GM23338 (cell line): ENCODE data around the gene OSGIN1. TPM values are rescaled to one million over a fixed set of nuclear protein-coding genes. Genes with fewer than 3 reads are reported as not detected.

Experiments
- ATAC-seq: fragments of 200-7000 bp; cut with Tn5 transposase; 3 replicates; pipeline ENCODE4 v1.9.1; 2020
- DNase-seq: peaks from one replicate; pipeline ENCODE4 v3.0.0-alpha.2; 2015; ENCODE audit warnings: low spot score
- H2AFZ ChIP-seq: fragments of 200-600 bp; sonication (generic); 2 replicates; pipeline ENCODE4 v1.8.0; 2016; ENCODE audit warnings: antibody characterized with exemption, mild to moderate bottlenecking, moderate library complexity
- H3F3A ChIP-seq: fragments of 200-600 bp; sonication (generic); replicated peaks from 2 replicates; pipeline ENCODE4 v1.8.0; 2017; ENCODE audit warnings: antibody characterized with exemption, mixed run types, low read depth
- H3K27ac ChIP-seq: fragments of 200-600 bp; sonication (generic); 2 replicates; pipeline ENCODE4 v1.6.1; 2016; ENCODE audit warnings: low read depth
- H3K27me3 ChIP-seq: fragments of 200-600 bp; sonication (generic); 2 replicates; pipeline ENCODE4 v1.8.0; 2016; ENCODE audit warnings: mild to moderate bottlenecking, mixed run types, moderate library complexity; ENCODE audit not compliant: insufficient read depth
- H3K36me3 ChIP-seq: fragments of 200-600 bp; sonication (generic); 2 replicates; pipeline ENCODE4 v1.8.0; 2016; ENCODE audit warnings: mild to moderate bottlenecking; ENCODE audit not compliant: insufficient read depth
- H3K4me1 ChIP-seq: fragments of 200-600 bp; sonication (generic); 2 replicates; pipeline ENCODE4 v1.8.0; 2016; ENCODE audit warnings: mild to moderate bottlenecking, moderate library complexity; ENCODE audit not compliant: insufficient read depth
- H3K4me2 ChIP-seq: fragments of 200-600 bp; sonication (generic); 2 replicates; pipeline ENCODE4 v1.7.1; 2017; ENCODE audit warnings: mixed run types
- H3K4me3 ChIP-seq: fragments of 200-600 bp; sonication (generic); 2 replicates; pipeline ENCODE4 v1.6.1; 2016; ENCODE audit warnings: mixed run types
- H3K79me2 ChIP-seq: fragments of 200-600 bp; sonication (generic); replicated peaks from 2 replicates; pipeline ENCODE4 v1.8.0; 2017; ENCODE audit warnings: mild to moderate bottlenecking; ENCODE audit not compliant: insufficient read depth
- H3K9me2 ChIP-seq: fragments of 200-600 bp; sonication (generic); 2 replicates; pipeline ENCODE4 v1.8.0; 2017; ENCODE audit not compliant: insufficient read depth
- H4K20me1 ChIP-seq: fragments of 200-600 bp; sonication (generic); replicated peaks from 2 replicates; pipeline ENCODE4 v1.8.0; 2017; ENCODE audit warnings: mild to moderate bottlenecking; ENCODE audit not compliant: insufficient read depth
- H3K27ac Mint-ChIP-seq: 2 replicates; pipeline ENCODE4 v1.8.0; 2020; ENCODE audit warnings: inconsistent platforms, mild to moderate bottlenecking, moderate library complexity, mixed read lengths
- H3K27me3 Mint-ChIP-seq: 3 replicates; pipeline ENCODE4 v1.8.0; 2022; ENCODE audit warnings: low read depth, mild to moderate bottlenecking, moderate library complexity, mixed read lengths, inconsistent platforms; ENCODE audit not compliant: insufficient read depth, poor library complexity
- H3K36me3 Mint-ChIP-seq: 3 replicates; pipeline ENCODE4 v1.8.0; 2021; ENCODE audit warnings: low read depth, mild to moderate bottlenecking, inconsistent platforms, moderate library complexity, mixed read lengths
- H3K4me1 Mint-ChIP-seq: 3 replicates; pipeline ENCODE4 v1.8.0; 2020; ENCODE audit warnings: mild to moderate bottlenecking, inconsistent platforms, mixed read lengths
- H3K4me3 Mint-ChIP-seq: 3 replicates; pipeline ENCODE4 v1.8.0; 2021; ENCODE audit warnings: moderate library complexity, mild to moderate bottlenecking, inconsistent platforms, mixed read lengths
- H3K9me3 Mint-ChIP-seq: 3 replicates; pipeline ENCODE4 v1.8.0; 2020; ENCODE audit warnings: moderate library complexity, mild to moderate bottlenecking, inconsistent platforms, mixed read lengths
- CREB1 ChIP-seq: fragments of 250-450 bp; sonication (Bioruptor Pico); IDR thresholded peaks from 2 replicates; pipeline ENCODE4 v1.5.0; 2020; ENCODE audit warnings: low read depth, mild to moderate bottlenecking, moderate library complexity
- EZH2 ChIP-seq: fragments of 200-600 bp; sonication (generic); IDR thresholded peaks from one replicate; pipeline ENCODE4 v1.8.0; 2017; ENCODE audit warnings: antibody characterized with exemption, mild to moderate bottlenecking, low read depth; ENCODE audit not compliant: unreplicated experiment
- EZH2phosphoT487 ChIP-seq: fragments of 200-600 bp; sonication (generic); IDR thresholded peaks from one replicate; pipeline ENCODE4 v1.8.1; 2018; ENCODE audit warnings: antibody characterized with exemption; ENCODE audit not compliant: unreplicated experiment
- JUNB ChIP-seq: IDR thresholded peaks from one replicate; pipeline ENCODE4 v1.6.1; 2016; ENCODE audit warnings: antibody characterized with exemption; ENCODE audit not compliant: unreplicated experiment
- NANOG ChIP-seq: IDR thresholded peaks from 2 replicates; pipeline ENCODE4 v1.6.1; 2016; ENCODE audit warnings: antibody characterized with exemption, borderline replicate concordance
- POLR2AphosphoS5 ChIP-seq: IDR thresholded peaks from 2 replicates; pipeline ENCODE4 v1.6.1; 2016; ENCODE audit warnings: antibody characterized with exemption, low read depth
- STAT1 ChIP-seq: IDR thresholded peaks from one replicate; pipeline ENCODE4 v1.6.1; 2016; ENCODE audit warnings: antibody characterized with exemption; ENCODE audit not compliant: unreplicated experiment
- ZNF114 ChIP-seq: fragments of 250-450 bp; sonication (Bioruptor Pico); IDR thresholded peaks from 2 replicates; pipeline ENCODE4 v1.5.0; 2020; ENCODE audit warnings: mild to moderate bottlenecking, moderate library complexity
- ZNF331 ChIP-seq: fragments of 250-450 bp; sonication (Bioruptor Pico); IDR thresholded peaks from 2 replicates; pipeline ENCODE4 v1.5.0; 2020; ENCODE audit warnings: low read depth, mild to moderate bottlenecking, moderate library complexity
- polyA plus RNA-seq: library from polyadenylated mRNA; unstranded; fragments of >200 nt; fragmentation: Nextera tagmentation; extraction: Ambion mirVana; gene quantifications from 2 replicates; pipeline ENCODE4 v1.2.1, GENCODE V29; 2016
- total RNA-seq: library from RNA; depleted of rRNA; stranded (reverse); fragments of >200 nt; shearing (Covaris generic); gene quantifications from 2 replicates; pipeline ENCODE4 v1.2.3, GENCODE V29; 2014
- TF ChIP-seq, protein P1 (sequence below): fragments of 250-450 bp; sonication (Bioruptor Pico); IDR thresholded peaks from 2 replicates; pipeline ENCODE4 v1.5.0; 2020; ENCODE audit warnings: mild to moderate bottlenecking, moderate library complexity
- TF ChIP-seq, protein P2 (sequence below), 2 experiments: fragments of 200-600 bp in 1 of 2; sonication (generic) in 1 of 2; conservative IDR thresholded peaks; 2 replicates each; pipeline versions ENCODE4 v1.5.1 to v1.6.1; 2016 to 2017; ENCODE audit warnings: antibody characterized with exemption in 2 of 2, low read depth in 2 of 2, mild to moderate bottlenecking in 2 of 2, moderate library complexity in 1 of 2
- TF ChIP-seq, protein P3 (sequence below): IDR thresholded peaks from one replicate; pipeline ENCODE4 v1.6.1; 2018; ENCODE audit warnings: antibody characterized with exemption; ENCODE audit not compliant: unreplicated experiment
- TF ChIP-seq, protein P4 (sequence below): IDR thresholded peaks from 2 replicates; pipeline ENCODE4 v1.6.1; 2016; ENCODE audit warnings: antibody characterized with exemption

The OSGIN1 gene
- total and polyA plus RNA-seq, 2 experiments from 2014 or later, result 0.32 to 1.6 TPM

DNA sequence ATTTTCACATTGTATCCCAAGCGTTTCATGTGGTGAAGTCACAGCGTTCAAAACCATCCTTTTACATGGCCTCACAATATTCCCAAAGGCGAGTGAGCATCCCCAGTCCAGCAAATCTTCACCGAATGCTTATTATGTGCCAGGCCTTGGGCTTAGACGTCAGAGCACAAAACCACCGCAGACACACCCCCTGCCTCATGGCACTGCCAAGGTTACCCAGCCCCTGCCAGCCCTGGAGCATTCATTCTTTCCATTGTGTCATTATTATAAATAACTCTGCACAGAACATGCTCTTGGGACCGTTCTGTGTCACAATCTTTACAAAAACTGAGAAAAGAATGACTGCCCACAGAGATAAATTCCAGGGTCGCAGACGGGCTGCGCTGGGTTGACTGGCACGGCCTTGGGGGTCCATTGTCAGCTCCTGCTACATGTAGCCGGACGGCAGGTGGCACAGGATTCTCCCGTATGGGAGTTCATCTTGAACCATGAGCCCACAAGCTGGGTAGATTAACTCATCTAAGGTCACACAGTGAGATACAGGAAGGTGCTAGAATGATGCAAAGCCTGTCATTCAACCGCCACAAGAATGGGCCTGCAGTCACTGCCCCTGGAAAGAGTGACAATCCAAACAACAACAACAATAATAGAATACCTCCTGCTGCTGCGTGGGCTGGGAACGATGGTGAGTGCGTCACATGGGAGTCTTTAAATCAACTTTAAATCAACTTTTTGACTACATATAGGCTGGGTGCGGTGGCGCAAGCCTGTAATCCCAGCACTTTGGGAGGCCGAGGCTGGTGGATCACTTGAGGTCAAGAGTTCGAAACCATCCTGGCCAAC is 10.5 kb downstream of the OSGIN1 start:
- H3K4me3 ChIP-seq, result no peak overlapping the region
- no peak overlapping the region for H3K4me3 Mint-ChIP-seq
- no peak overlapping the region for H3K4me2 ChIP-seq
- no peaks in the 10 kb centered on the region for H3F3A ChIP-seq
- no peaks in the 10 kb centered on the region for H3K9me2 ChIP-seq
- peaks cover 7% of the 10 kb centered on the region for H3K27me3 Mint-ChIP-seq
- H4K20me1 ChIP-seq, result no peaks in the 10 kb centered on the region
- no peaks in the 10 kb centered on the region for H3K4me1 ChIP-seq
- no peaks in the 10 kb centered on the region for H3K79me2 ChIP-seq
- DNase-seq, result no peak
- H2AFZ ChIP-seq, result no peak overlapping the region
- H3K36me3 ChIP-seq, result no peaks in the 10 kb centered on the region
- ATAC-seq, result no peak
- H3K27ac Mint-ChIP-seq, result no peak overlapping the region
- peaks cover 2% of the 10 kb centered on the region; the same call in 2 of the 3 replicates for H3K4me1 Mint-ChIP-seq
- peaks cover 3% of the 10 kb centered on the region; the same call in 2 of the 3 replicates for H3K9me3 Mint-ChIP-seq
- H3K36me3 Mint-ChIP-seq, result no peaks in the 10 kb centered on the region
- TF ChIP-seq EZH2 (no peak), ZNF331 (CRISPR knock-in tag) (no peak), JUNB (no peak), CREB1 (CRISPR knock-in tag) (no peak), STAT1 (no peak), ZNF114 (CRISPR knock-in tag) (no peak), NANOG (no peak), EZH2phosphoT487 (no peak), POLR2AphosphoS5 (no peak)
- TF ChIP-seq, protein P1, sequence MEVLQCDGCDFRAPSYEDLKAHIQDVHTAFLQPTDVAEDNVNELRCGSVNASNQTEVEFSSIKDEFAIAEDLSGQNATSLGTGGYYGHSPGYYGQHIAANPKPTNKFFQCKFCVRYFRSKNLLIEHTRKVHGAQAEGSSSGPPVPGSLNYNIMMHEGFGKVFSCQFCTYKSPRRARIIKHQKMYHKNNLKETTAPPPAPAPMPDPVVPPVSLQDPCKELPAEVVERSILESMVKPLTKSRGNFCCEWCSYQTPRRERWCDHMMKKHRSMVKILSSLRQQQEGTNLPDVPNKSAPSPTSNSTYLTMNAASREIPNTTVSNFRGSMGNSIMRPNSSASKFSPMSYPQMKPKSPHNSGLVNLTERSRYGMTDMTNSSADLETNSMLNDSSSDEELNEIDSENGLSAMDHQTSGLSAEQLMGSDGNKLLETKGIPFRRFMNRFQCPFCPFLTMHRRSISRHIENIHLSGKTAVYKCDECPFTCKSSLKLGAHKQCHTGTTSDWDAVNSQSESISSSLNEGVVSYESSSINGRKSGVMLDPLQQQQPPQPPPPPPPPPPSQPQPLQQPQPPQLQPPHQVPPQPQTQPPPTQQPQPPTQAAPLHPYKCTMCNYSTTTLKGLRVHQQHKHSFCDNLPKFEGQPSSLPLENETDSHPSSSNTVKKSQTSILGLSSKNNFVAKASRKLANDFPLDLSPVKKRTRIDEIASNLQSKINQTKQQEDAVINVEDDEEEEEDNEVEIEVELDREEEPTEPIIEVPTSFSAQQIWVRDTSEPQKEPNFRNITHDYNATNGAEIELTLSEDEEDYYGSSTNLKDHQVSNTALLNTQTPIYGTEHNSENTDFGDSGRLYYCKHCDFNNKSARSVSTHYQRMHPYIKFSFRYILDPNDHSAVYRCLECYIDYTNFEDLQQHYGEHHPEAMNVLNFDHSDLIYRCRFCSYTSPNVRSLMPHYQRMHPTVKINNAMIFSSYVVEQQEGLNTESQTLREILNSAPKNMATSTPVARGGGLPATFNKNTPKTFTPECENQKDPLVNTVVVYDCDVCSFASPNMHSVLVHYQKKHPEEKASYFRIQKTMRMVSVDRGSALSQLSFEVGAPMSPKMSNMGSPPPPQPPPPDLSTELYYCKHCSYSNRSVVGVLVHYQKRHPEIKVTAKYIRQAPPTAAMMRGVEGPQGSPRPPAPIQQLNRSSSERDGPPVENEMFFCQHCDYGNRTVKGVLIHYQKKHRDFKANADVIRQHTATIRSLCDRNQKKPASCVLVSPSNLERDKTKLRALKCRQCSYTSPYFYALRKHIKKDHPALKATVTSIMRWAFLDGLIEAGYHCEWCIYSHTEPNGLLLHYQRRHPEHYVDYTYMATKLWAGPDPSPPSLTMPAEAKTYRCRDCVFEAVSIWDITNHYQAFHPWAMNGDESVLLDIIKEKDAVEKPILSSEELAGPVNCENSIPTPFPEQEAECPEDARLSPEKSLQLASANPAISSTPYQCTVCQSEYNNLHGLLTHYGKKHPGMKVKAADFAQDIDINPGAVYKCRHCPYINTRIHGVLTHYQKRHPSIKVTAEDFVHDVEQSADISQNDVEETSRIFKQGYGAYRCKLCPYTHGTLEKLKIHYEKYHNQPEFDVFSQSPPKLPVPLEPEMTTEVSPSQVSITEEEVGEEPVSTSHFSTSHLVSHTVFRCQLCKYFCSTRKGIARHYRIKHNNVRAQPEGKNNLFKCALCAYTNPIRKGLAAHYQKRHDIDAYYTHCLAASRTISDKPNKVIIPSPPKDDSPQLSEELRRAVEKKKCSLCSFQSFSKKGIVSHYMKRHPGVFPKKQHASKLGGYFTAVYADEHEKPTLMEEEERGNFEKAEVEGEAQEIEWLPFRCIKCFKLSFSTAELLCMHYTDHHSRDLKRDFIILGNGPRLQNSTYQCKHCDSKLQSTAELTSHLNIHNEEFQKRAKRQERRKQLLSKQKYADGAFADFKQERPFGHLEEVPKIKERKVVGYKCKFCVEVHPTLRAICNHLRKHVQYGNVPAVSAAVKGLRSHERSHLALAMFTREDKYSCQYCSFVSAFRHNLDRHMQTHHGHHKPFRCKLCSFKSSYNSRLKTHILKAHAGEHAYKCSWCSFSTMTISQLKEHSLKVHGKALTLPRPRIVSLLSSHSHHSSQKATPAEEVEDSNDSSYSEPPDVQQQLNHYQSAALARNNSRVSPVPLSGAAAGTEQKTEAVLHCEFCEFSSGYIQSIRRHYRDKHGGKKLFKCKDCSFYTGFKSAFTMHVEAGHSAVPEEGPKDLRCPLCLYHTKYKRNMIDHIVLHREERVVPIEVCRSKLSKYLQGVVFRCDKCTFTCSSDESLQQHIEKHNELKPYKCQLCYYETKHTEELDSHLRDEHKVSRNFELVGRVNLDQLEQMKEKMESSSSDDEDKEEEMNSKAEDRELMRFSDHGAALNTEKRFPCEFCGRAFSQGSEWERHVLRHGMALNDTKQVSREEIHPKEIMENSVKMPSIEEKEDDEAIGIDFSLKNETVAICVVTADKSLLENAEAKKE (CRISPR knock-in tag), result no peak
- TF ChIP-seq, protein P2, sequence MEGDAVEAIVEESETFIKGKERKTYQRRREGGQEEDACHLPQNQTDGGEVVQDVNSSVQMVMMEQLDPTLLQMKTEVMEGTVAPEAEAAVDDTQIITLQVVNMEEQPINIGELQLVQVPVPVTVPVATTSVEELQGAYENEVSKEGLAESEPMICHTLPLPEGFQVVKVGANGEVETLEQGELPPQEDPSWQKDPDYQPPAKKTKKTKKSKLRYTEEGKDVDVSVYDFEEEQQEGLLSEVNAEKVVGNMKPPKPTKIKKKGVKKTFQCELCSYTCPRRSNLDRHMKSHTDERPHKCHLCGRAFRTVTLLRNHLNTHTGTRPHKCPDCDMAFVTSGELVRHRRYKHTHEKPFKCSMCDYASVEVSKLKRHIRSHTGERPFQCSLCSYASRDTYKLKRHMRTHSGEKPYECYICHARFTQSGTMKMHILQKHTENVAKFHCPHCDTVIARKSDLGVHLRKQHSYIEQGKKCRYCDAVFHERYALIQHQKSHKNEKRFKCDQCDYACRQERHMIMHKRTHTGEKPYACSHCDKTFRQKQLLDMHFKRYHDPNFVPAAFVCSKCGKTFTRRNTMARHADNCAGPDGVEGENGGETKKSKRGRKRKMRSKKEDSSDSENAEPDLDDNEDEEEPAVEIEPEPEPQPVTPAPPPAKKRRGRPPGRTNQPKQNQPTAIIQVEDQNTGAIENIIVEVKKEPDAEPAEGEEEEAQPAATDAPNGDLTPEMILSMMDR (conservative IDR thresholded peaks at IDR 0.05; ENCODE audit: low read depth in 2 of 2), result no peak
- TF ChIP-seq, protein P3, sequence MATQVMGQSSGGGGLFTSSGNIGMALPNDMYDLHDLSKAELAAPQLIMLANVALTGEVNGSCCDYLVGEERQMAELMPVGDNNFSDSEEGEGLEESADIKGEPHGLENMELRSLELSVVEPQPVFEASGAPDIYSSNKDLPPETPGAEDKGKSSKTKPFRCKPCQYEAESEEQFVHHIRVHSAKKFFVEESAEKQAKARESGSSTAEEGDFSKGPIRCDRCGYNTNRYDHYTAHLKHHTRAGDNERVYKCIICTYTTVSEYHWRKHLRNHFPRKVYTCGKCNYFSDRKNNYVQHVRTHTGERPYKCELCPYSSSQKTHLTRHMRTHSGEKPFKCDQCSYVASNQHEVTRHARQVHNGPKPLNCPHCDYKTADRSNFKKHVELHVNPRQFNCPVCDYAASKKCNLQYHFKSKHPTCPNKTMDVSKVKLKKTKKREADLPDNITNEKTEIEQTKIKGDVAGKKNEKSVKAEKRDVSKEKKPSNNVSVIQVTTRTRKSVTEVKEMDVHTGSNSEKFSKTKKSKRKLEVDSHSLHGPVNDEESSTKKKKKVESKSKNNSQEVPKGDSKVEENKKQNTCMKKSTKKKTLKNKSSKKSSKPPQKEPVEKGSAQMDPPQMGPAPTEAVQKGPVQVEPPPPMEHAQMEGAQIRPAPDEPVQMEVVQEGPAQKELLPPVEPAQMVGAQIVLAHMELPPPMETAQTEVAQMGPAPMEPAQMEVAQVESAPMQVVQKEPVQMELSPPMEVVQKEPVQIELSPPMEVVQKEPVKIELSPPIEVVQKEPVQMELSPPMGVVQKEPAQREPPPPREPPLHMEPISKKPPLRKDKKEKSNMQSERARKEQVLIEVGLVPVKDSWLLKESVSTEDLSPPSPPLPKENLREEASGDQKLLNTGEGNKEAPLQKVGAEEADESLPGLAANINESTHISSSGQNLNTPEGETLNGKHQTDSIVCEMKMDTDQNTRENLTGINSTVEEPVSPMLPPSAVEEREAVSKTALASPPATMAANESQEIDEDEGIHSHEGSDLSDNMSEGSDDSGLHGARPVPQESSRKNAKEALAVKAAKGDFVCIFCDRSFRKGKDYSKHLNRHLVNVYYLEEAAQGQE, result no peak
- TF ChIP-seq, protein P4, sequence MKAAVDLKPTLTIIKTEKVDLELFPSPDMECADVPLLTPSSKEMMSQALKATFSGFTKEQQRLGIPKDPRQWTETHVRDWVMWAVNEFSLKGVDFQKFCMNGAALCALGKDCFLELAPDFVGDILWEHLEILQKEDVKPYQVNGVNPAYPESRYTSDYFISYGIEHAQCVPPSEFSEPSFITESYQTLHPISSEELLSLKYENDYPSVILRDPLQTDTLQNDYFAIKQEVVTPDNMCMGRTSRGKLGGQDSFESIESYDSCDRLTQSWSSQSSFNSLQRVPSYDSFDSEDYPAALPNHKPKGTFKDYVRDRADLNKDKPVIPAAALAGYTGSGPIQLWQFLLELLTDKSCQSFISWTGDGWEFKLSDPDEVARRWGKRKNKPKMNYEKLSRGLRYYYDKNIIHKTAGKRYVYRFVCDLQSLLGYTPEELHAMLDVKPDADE, result no peak
- no peak overlapping the region for H3K27ac ChIP-seq
- H3K27me3 ChIP-seq, result no peaks in the 10 kb centered on the region
